AG04450 (cell line): Measurements from ENCODE around the gene ZNF140. TPM values are rescaled to one million over a fixed set of nuclear protein-coding genes. Genes with fewer than 3 reads are reported as not detected.
A peak's percentile ranks its signal among the peaks of the same experiment; 100 is the strongest.

Experiments used
- CTCF ChIA-PET: fragments of 300-600, 350-600 bp; formaldehyde crosslinking; extraction: SDS; loops from one replicate; lab custom pipeline; 2022; ENCODE audit warnings: antibody characterized with exemption, inconsistent platforms; lab: Charles Lee
- POLR2A ChIA-PET: fragments of 350-600 bp; formaldehyde crosslinking; extraction: SDS; loops from one replicate; lab custom pipeline; 2021; ENCODE audit warnings: antibody characterized with exemption, inconsistent platforms; lab: Yijun Ruan, JAX
- DNase-seq: peaks from one replicate; pipeline ENCODE4 v3.0.0-alpha.2; 2011; ENCODE audit warnings: low read depth, low spot score
- H3K27ac ChIP-seq: one replicate; pipeline ENCODE4 v1.5.1; 2012; ENCODE audit warnings: low read depth, low read length, control low read depth
- H3K27me3 ChIP-seq: one replicate; pipeline ENCODE4 v1.6.0; 2012; ENCODE audit warnings: low read length; ENCODE audit not compliant: control insufficient read depth, insufficient read depth
- H3K4me3 ChIP-seq: 2 replicates; pipeline ENCODE4 v1.5.1; 2011; ENCODE audit warnings: mild to moderate bottlenecking, low read depth, low read length, control low read depth
- H3K9me3 ChIP-seq: 2 replicates; pipeline ENCODE4 v1.5.1; 2012; ENCODE audit warnings: low read length; ENCODE audit not compliant: control insufficient read depth, insufficient read depth
- polyA plus RNA-seq: library from polyadenylated mRNA; depleted of rRNA; stranded (reverse); fragments of >200 nt; gene quantifications from 2 replicates; pipeline ENCODE4 v1.2.3, GENCODE V29; 2011
- TF ChIP-seq, protein P1 (sequence below): IDR thresholded peaks from 2 replicates; pipeline ENCODE4 v1.5.1; 2011; ENCODE audit warnings: low read depth, low read length, control low read depth, inconsistent platforms

ZNF140 gene
- polyA plus RNA-seq, 1 experiment: 21.7 TPM

DNA sequence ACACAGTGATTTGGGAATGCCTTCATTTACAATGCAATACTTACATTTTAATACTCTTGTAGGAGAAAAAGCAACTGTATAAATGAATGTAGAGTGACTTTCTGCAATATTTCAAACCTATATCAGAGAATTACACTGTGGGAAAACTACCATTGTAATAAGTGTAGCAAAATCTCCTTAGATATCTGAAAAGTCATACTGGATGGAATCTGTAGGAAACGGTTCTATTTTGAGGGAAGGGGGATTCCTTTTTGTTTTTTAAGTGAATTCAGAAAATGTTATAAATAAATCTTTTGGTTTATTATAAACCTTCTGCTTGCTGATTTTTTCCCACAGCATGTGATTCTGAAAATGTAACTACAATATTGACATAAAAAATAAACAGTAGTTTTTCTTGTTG is 26.4 kb downstream of the ZNF140 start:
- no peak overlapping the region for H3K4me3 ChIP-seq
- H3K9me3 ChIP-seq: peaks cover 50% of the 10 kb centered on the region
- ChIA-PET CTCF (no interaction called here), POLR2A (no interaction called here)
- TF ChIP-seq, protein P1, sequence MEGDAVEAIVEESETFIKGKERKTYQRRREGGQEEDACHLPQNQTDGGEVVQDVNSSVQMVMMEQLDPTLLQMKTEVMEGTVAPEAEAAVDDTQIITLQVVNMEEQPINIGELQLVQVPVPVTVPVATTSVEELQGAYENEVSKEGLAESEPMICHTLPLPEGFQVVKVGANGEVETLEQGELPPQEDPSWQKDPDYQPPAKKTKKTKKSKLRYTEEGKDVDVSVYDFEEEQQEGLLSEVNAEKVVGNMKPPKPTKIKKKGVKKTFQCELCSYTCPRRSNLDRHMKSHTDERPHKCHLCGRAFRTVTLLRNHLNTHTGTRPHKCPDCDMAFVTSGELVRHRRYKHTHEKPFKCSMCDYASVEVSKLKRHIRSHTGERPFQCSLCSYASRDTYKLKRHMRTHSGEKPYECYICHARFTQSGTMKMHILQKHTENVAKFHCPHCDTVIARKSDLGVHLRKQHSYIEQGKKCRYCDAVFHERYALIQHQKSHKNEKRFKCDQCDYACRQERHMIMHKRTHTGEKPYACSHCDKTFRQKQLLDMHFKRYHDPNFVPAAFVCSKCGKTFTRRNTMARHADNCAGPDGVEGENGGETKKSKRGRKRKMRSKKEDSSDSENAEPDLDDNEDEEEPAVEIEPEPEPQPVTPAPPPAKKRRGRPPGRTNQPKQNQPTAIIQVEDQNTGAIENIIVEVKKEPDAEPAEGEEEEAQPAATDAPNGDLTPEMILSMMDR: no peak
- no peak for DNase-seq
- no peak overlapping the region for H3K27ac ChIP-seq
- H3K27me3 ChIP-seq: no peaks in the 10 kb centered on the region

DNA sequence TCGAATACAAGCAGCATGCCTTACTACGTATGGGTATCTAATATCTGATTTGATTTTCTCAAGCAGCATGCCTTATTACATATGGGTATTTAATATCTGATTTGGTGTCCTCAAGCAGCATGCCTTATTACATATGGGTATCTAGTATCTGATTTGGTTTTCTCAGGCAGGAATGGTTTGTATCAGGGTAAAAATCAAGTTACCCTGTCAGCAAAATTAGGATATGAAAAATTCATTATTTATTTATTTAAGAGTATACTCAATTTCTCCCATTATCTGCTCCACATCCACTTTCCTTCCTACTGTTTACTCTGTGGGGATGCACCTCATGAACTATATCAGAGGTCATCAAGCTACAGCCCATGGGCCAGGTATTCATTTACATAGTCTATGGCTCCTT is 27.4 kb downstream of the ZNF140 start:
- TF ChIP-seq, protein P1: no peak
- H3K27ac ChIP-seq: no peak overlapping the region
- DNase-seq: no peak
- ChIA-PET CTCF (no interaction called here), POLR2A (no interaction called here)
- peaks cover 51% of the 10 kb centered on the region for H3K9me3 ChIP-seq
- H3K4me3 ChIP-seq: no peak overlapping the region
- no peaks in the 10 kb centered on the region for H3K27me3 ChIP-seq

DNA sequence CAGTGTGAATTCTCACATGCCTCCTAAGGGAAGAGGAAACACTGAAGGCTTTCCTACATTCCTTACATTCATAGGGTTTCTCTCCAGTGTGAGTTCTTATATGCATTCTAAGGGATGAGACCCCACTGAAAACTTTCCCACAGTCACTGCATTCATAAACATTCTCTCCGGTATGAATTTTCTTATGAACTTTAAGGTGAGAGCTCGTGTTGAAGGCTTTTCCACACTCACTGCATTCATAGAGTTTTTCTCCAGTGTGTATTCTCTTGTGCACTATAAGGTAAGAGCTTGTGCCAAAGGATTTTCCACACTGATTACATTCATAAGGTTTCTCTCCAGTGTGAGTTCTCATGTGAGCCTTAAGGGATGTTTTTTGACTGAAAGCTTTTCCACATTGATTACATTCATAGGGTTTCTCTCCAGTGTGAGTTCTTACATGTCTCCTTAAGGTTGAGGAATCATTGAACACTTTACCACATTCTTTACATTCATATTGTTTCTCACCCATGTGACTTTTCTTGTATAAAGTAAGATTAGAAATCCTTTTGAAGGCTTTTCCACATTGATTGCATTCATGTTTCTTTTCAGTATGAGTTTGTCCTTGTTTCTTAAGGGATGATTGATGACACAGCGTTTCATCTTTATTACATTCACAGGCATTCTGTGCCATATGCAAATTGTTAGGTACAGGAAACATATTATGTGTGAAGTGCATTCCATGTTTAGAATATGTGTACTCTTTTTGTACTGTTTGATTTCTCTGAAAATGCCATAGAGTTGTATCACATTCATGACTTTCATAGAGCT is 39.9 kb downstream of the ZNF140 start:
- no peak overlapping the region for H3K4me3 ChIP-seq
- ChIA-PET CTCF (no interaction called here), POLR2A (no interaction called here)
- H3K27me3 ChIP-seq: no peaks in the 10 kb centered on the region
- no peak overlapping the region for H3K27ac ChIP-seq
- peaks cover 39% of the 10 kb centered on the region for H3K9me3 ChIP-seq
- TF ChIP-seq, protein P1: no peak
- DNase-seq: no peak

DNA sequence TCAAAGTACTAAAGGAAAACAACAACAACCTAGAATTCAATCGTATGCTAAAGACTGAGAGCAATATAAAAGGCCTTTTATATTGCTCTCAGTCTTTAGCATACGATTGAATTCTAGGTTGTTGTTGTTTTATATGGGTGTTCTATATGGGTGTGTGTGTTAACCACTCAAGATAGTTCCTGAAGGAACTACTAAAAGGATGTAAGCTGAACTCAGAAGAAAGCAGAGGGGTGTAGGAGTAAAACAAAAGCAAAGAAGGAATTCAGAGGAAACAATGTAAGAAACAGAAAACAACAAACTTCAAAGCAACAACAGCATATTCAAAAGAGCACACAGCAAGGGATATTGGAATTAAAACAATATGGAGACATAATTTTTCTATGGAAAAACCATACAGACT is 44.0 kb downstream of the ZNF140 start:
- Histone ChIP-seq H3K27me3 (no peaks in the 10 kb centered on the region), H3K9me3 (peaks cover 48% of the 10 kb centered on the region), H3K27ac (no peak overlapping the region), H3K4me3 (no peak overlapping the region)
- ChIA-PET POLR2A (no interaction called here), CTCF (no interaction called here)
- no peak for DNase-seq
- TF ChIP-seq, protein P1: no peak

DNA sequence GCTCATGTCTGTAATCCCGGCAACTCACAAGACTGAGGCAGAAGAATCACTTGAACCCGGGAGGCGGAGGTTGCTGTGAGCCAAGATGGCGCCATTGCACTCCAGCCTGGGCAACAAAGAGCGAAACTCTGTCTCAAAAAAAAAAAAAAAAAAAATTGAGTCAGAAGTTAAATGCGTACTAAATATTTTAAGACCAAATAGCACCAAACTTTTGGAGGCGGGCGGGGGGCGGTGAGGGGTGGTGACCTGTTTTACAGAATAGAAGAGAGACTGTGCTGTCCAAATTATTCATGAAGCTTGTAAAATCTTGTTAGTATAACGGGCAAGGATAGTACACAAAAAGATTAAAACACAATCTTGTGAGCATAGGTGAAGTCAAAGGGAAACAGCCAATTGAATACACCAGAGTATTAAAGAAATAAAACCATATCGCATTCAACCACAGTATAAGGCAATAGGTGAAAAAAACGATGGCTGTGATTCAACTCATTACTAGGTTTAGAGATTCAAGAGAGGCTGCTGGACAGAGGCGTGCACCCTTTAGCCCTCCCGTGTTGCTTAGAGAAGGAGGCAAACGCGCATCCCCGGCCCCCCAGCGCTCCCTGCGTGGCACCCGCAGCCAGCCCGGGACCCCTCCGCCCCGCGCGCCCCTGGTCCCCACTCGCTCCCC is 48.8 kb downstream of the ZNF140 start:
- Histone ChIP-seq H3K27me3 (no peaks in the 10 kb centered on the region), H3K4me3 (peak overlapping the region; percentile 71), H3K27ac (peak overlapping the region; percentile 89), H3K9me3 (peaks cover 44% of the 10 kb centered on the region)
- CTCF ChIA-PET: interaction anchor here (1.8 kb wide), 1 partner anchor 52 kb away, joined by 8 read pairs; the partner anchor contains the start of gene ZNF268
- no peak for DNase-seq
- POLR2A ChIA-PET: interaction anchor here (1.0 to 1.2 kb wide), 2 partner anchors 49 to 242 kb away, joined by 5 to 9 read pairs; partner anchors contain the start of genes CHFR and ZNF140
- TF ChIP-seq, protein P1: no peak
